Left forelimb (tissue), 1 donor: ENCODE measurements around the gene SPECC1.
"Not testable (repeated sequence)": the region's sequence is repeated elsewhere in the genome, so short reads cannot be mapped to it uniquely, and the experiment has no call there.

Experiments
- DNase-seq: peaks from one replicate; pipeline ENCODE4 v3.0.0-alpha.2; 2018; ENCODE audit warnings: low spot score

SPECC1 gene

DNA sequence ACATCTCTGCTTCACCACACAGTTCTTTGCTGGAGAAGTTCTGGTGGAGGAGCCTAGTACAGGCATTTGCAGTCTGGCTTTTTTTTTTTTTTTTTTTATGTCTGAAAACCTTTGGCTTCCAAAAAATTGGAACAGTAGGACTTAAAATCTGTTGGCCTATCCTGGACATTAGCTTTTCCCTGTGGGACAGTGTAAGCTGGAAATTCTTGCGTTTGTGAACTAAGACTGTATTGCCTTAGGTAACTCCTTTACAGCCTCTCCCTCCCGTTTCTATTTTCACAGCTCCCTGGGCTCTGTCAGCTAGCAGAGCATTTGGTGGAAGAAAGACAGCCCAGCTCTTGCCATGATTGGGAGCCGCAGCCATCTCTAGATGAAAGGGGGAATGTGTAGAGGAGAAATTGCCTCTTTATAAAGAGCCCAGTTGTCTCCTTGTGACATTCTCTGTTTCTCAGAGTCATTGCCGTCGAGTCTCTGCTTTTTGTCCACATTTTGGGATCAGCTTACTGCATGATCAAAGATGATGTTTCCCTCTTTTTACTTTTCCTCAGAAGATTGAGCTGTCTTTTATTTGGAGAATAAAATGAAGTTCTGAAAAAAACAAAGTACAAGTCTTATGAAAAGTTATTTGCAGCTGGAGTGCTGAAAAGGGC, 227.5 kb downstream of the SPECC1 start:
- DNase-seq: no peak

GRCh38 chr17:20239776-20240175, 230.6 kb downstream of the SPECC1 start:
- not testable (repeated sequence) for DNase-seq

GRCh38 chr17:20241855-20242254, 232.7 kb downstream of the SPECC1 start:
- no peak for DNase-seq

DNA sequence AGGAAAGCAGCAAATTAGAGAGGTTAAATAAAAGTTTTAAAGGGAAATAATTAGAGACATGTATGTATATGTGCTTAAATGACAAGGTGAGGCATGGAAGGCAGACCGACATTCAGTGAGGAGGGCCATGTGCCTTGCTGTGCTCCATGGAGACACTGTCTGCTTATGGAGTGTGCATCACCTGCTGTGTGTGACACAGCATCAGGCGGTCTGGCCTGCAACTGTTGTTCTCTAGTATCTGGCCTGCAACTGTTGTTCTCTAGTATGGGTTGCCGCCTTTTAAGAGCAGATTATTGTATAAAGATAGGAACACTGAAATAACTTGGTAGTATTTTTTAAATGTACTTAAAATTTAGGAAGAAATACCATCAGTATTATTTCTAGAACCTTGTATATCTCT, 233.1 kb downstream of the SPECC1 start:
- no peak for DNase-seq

- DNase-seq: no peak
Observed at GRCh38 chr17:20243524-20243923, 234.4 kb downstream of the SPECC1 start.

GRCh38 chr17:20244671-20245070, 235.5 kb downstream of the SPECC1 start:
- no peak for DNase-seq

GRCh38 chr17:20246692-20247091, 237.5 kb downstream of the SPECC1 start:
- DNase-seq: no peak

GRCh38 chr17:20253323-20253722, 244.2 kb downstream of the SPECC1 start:
- DNase-seq: no peak

DNA sequence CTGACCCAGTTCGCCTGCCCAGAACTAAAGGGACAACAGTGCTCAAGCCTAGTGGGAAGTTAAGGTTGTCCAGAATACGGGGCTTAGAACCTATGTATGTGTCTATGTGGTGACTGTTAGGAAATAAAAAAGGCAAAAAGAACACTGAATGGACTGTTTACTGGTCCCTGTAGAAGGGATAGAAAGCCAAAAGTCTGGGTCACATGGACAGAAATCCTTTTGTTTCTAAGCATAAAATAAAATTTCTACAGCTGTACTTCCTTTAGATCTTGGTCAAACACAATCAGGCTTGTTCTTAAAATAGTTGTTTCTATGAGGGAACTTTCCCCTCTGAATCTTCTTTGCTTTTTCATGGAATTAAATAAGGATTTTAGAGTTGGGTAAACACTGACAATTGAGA, 245.4 kb downstream of the SPECC1 start:
- no peak for DNase-seq

GRCh38 chr17:20256144-20256543, 247.0 kb downstream of the SPECC1 start:
- DNase-seq: no peak

DNA sequence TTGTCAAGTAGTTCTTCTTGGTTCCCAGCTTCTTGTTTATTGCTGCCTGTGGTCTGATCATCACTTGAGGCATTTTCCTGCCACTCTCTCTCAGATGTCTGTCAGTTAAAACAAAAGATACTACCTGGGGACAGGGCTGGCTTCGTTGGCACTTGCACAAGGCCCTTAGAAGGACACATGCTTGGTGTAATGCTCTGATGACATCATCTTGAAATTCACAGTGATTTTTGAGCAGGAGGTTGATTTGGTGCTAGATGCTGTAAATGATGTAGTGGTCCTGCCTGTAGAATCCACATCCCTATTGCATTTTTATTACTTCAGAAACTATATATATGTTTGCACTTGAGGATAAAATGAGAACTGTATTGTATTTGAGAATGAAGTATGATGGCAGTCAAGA, 247.8 kb downstream of the SPECC1 start:
- DNase-seq: no peak

DNA sequence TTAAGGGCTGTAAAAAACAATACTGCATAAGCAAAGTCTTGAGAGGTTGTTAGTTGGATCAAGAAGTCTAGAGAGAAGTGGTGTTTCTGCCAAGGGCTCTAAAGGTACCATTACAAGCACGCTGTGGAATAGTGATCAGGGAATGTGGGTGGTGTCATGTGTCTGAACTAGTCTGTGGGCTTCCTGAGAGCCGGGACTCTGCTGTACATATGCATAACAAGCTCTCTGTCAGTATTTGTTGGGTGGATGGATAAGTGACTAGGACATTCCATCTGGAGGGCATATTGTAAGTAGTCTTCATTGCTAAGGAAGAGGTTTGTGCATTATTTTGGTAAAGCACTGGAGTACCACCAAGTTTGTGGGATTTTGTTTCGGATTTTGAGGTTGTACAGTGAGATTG, 248.6 kb downstream of the SPECC1 start:
- no peak for DNase-seq

DNA sequence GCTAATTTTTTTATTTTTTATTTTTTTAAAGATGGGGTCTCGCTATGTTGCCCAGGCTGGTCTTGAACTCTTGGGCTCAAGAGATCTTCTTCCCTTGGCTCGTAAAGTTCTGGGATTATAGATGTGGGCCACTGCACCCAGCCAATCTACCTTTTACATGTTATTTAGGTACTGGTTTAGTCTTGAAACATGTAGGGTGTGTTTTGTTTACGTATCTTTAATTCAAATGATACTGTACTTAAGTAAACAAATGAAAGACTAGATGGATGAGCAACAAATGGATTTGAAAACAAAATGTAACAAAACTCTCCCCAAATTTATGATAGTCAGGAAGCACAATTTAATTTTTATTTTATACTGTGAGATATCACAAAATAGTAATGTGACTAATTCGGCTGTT, 250.5 kb downstream of the SPECC1 start:
- DNase-seq: no peak

DNA sequence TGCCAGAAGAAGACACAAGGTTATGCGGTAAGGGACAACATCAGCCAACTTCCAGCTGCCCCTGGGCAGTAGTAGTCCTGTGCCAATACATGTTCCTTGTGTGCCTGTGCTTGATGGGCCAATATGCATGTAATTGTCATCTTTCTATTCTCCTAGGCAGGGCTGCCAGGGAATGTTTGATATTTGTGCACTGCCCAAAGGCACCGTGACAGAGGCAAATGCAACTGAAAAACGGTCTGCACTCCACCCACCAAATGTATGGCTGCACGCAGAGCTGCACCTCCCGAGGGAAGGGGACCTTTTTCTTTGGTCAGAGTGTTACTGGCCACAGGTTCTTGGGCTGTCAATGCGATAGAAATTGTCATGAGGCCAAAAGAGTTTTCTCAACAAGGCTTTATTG, 251.1 kb downstream of the SPECC1 start:
- no peak for DNase-seq

GRCh38 chr17:20262226-20263114, 253.3 kb downstream of the SPECC1 start:
- DNase-seq: no peak

DNA sequence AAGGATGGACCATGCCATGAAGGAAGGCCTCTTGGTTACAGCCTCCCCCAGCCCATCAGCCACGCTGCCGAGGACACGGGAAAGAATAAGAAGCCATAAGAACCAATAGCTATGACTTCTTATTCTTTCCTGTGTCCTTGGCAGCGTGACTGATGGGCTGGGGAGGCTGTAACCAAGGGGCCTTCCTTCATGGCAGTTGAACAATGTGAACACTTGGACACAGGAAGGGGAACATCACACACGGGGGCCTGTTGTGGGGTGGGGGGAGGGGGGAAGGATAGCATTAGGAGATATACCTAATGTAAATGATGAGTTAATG, 253.9 kb downstream of the SPECC1 start:
- not testable (repeated sequence) for DNase-seq

- no peak for DNase-seq
Observed at GRCh38 chr17:20263595-20263994, 254.4 kb downstream of the SPECC1 start.

- DNase-seq: no peak
Observed at GRCh38 chr17:20264996-20265395, 255.8 kb downstream of the SPECC1 start.

- DNase-seq: no peak
Observed at GRCh38 chr17:20266806-20267458, 257.8 kb downstream of the SPECC1 start.

- DNase-seq: no peak
Observed at GRCh38 chr17:20267459-20267842, 258.3 kb downstream of the SPECC1 start.

DNA sequence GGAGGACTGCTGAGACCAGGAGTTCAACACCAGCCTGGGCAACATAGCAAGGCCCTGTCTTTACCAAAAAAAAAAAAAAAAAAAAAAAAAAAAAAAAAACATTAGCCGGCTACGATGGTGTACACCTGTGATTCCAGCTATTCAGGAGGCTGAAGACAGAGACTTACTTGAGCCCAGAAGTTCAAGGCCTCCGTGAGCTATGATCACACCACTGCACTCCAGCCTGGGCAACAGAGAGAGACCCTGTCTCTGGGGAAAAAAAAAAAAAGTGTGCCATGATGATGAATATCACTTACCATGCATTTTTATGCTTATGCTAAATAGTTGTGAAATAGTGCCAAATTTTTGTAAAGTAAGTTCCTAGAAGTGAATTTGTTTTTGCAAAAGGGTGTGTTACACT, 261.2 kb downstream of the SPECC1 start:
- no peak for DNase-seq

- DNase-seq: no peak
Observed at GRCh38 chr17:20271011-20271610, 262.0 kb downstream of the SPECC1 start.
